NCI-H345 treated with DMSO at 0.1 percent for 48 hours (cell line): ENCODE measurements around the gene ACSL6.

ENCODE experiments used
- DNase-seq: peaks from one replicate; lab custom pipeline; 2025; ENCODE audit not compliant: unreplicated experiment; lab: John Stamatoyannopoulos, UW

Gene ACSL6

GRCh38 chr5:132011622-132012343 lies at the start of gene ACSL6:
Gene ACSL6, minus strand, starts transcription at chr5:132011658. Its CDS starts 105 bp downstream, at chr5:132011553.
- DNase-seq = no peak

GRCh38 chr5:132060501-132061161 lies 49.2 kb upstream of the ACSL6 start, which contains the start of gene IL3:
Gene IL3, plus strand, starts transcription at chr5:132060655. Its CDS starts 52 bp downstream, at chr5:132060707.
- no peak for DNase-seq

GRCh38 chr5:132059696-132060500 lies 48.4 kb upstream of the ACSL6 start:
- no peak for DNase-seq

GRCh38 chr5:132059043-132059695 lies 47.7 kb upstream of the ACSL6 start:
- DNase-seq = no peak

GRCh38 chr5:132058646-132059042 lies 47.2 kb upstream of the ACSL6 start:
- DNase-seq = no peak

- DNase-seq = no peak
Observed at GRCh38 chr5:132057498-132058255, 46.2 kb upstream of the ACSL6 start.

- no peak for DNase-seq
Observed at GRCh38 chr5:132056610-132057497, 45.4 kb upstream of the ACSL6 start.

GRCh38 chr5:132055808-132056609 lies 44.6 kb upstream of the ACSL6 start:
- no peak for DNase-seq

GRCh38 chr5:132055441-132055807 lies 44.0 kb upstream of the ACSL6 start:
- DNase-seq = peak; percentile 11

GRCh38 chr5:132054697-132055440 lies 43.4 kb upstream of the ACSL6 start:
- no peak for DNase-seq

- DNase-seq = no peak
Observed at GRCh38 chr5:132054031-132054696, 42.7 kb upstream of the ACSL6 start.

- DNase-seq = no peak
Observed at GRCh38 chr5:132053483-132053882, 42.0 kb upstream of the ACSL6 start.

GRCh38 chr5:132052520-132052919 lies 41.1 kb upstream of the ACSL6 start:
- DNase-seq = no peak

- no peak for DNase-seq
Observed at GRCh38 chr5:132050661-132051552, 39.4 kb upstream of the ACSL6 start.

- no peak for DNase-seq
Observed at GRCh38 chr5:132050136-132050535, 38.7 kb upstream of the ACSL6 start.

- no peak for DNase-seq
Observed at GRCh38 chr5:132049559-132049958, 38.1 kb upstream of the ACSL6 start.
